ENCODE measurements around the gene EREG.

DNA sequence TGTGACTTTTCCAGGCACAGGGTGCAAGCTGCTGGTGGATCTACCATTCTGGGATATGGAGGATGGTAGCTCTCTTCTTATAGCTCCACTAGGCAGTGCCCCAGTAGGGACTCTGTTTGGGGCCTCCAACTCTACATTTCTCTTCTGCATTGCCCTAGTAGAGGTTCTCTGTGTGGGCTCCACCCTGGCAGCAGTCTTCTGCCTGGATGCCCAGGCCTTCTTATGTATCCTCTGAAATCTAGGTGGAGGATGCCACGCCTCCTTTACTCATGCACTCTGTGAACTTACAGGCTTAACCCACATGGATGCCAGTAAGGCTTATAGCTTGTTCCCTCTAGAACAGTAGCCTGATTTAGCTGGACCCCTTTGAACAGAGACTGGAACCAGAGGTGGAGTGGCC, 20.9 kb upstream of the EREG start:
- TF ChIP-seq CTCF (IDR thresholded peaks at IDR 0.05 in 2 of 3, conservative IDR thresholded peaks at IDR 0.05 in 1 of 3; ENCODE audit: borderline replicate concordance in 1 of 3, insufficient read depth in 1 of 3, low read depth in 2 of 3, low read length in 2 of 3) (no peak), EZH2 (IDR thresholded peaks at IDR 0.05) (no peak), POLR2A (IDR thresholded peaks at IDR 0.05; ENCODE audit: borderline replicate concordance, extremely low read depth, insufficient read depth, insufficient read length) (no peak), YY1 (IDR thresholded peaks at IDR 0.05; ENCODE audit: extremely low read depth, insufficient replicate concordance, low read depth, low read length) (no peak), EZH2phosphoT487 (IDR thresholded peaks at IDR 0.05; ENCODE audit: borderline replicate concordance) (no peak), RAD21 (IDR thresholded peaks at IDR 0.05; ENCODE audit: low read depth) (no peak)
- TF ChIP-seq, protein P1, sequence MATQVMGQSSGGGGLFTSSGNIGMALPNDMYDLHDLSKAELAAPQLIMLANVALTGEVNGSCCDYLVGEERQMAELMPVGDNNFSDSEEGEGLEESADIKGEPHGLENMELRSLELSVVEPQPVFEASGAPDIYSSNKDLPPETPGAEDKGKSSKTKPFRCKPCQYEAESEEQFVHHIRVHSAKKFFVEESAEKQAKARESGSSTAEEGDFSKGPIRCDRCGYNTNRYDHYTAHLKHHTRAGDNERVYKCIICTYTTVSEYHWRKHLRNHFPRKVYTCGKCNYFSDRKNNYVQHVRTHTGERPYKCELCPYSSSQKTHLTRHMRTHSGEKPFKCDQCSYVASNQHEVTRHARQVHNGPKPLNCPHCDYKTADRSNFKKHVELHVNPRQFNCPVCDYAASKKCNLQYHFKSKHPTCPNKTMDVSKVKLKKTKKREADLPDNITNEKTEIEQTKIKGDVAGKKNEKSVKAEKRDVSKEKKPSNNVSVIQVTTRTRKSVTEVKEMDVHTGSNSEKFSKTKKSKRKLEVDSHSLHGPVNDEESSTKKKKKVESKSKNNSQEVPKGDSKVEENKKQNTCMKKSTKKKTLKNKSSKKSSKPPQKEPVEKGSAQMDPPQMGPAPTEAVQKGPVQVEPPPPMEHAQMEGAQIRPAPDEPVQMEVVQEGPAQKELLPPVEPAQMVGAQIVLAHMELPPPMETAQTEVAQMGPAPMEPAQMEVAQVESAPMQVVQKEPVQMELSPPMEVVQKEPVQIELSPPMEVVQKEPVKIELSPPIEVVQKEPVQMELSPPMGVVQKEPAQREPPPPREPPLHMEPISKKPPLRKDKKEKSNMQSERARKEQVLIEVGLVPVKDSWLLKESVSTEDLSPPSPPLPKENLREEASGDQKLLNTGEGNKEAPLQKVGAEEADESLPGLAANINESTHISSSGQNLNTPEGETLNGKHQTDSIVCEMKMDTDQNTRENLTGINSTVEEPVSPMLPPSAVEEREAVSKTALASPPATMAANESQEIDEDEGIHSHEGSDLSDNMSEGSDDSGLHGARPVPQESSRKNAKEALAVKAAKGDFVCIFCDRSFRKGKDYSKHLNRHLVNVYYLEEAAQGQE (IDR thresholded peaks at IDR 0.05; ENCODE audit: low read depth), result no peak

All from HCT116 (cell line).